ENCODE measurements around the gene SUPT6H. TPM values are rescaled to one million over a fixed set of nuclear protein-coding genes. Genes with fewer than 3 reads are reported as not detected.

SUPT6H gene
- total and polyA plus RNA-seq, 9 of the 15 experiments (the other 6 are each of a cell fraction or from before 2014, with no cell fraction given) = 1.7 to 77.7 (median 49.2) TPM

GRCh38 chr17:28612936-28613872 is 48.8 kb upstream of the SUPT6H start (continued):
- TF ChIP-seq ID3 (CRISPR knock-in tag; IDR thresholded peaks at IDR 0.05) (no peak), ID3 (tag; IDR thresholded peaks at IDR 0.05) (0 out of 2 replicates have a peak, but pooled peaks have one; percentile 15), RAD21 (CRISPR knock-in tag; conservative IDR thresholded peaks at IDR 0.05 in 1 of 2, IDR thresholded peaks at IDR 0.05 in 1 of 2) (peak; percentile 53 to 72), CREB3L1 (IDR thresholded peaks at IDR 0.05; ENCODE audit: borderline replicate concordance, low read depth) (no peak), ZNF318 (IDR thresholded peaks at IDR 0.05; ENCODE audit: borderline replicate concordance in 1 of 2, low read depth in 1 of 2) (no peak), ZMIZ1 (IDR thresholded peaks at IDR 0.05; ENCODE audit: low read depth in 2 of 2, low read length in 2 of 2) (no peak), NCOR1 (IDR thresholded peaks at IDR 0.05) (no peak), YY1 (IDR thresholded peaks at IDR 0.05; ENCODE audit: borderline replicate concordance in 1 of 3, control insufficient read depth in 1 of 3, extremely low read depth in 1 of 3, insufficient read depth in 3 of 3, insufficient read length in 1 of 3, insufficient replicate concordance in 2 of 3, low read depth in 1 of 3, low read length in 2 of 3) (no peak), RUNX1 (IDR thresholded peaks at IDR 0.05; ENCODE audit: low read depth) (no peak)

All from K562 (cell line).